NCI-H1048 (cell line): ENCODE data around the gene CCDC88C.

Source experiments
- DNase-seq: peaks from one replicate; lab custom pipeline; 2025; lab: John Stamatoyannopoulos, UW

The CCDC88C gene

GRCh38 chr14:91377700-91378652 lies 39.6 kb downstream of the CCDC88C start:
- no peak for DNase-seq

GRCh38 chr14:91376547-91377477 lies 40.8 kb downstream of the CCDC88C start:
- no peak for DNase-seq

DNA sequence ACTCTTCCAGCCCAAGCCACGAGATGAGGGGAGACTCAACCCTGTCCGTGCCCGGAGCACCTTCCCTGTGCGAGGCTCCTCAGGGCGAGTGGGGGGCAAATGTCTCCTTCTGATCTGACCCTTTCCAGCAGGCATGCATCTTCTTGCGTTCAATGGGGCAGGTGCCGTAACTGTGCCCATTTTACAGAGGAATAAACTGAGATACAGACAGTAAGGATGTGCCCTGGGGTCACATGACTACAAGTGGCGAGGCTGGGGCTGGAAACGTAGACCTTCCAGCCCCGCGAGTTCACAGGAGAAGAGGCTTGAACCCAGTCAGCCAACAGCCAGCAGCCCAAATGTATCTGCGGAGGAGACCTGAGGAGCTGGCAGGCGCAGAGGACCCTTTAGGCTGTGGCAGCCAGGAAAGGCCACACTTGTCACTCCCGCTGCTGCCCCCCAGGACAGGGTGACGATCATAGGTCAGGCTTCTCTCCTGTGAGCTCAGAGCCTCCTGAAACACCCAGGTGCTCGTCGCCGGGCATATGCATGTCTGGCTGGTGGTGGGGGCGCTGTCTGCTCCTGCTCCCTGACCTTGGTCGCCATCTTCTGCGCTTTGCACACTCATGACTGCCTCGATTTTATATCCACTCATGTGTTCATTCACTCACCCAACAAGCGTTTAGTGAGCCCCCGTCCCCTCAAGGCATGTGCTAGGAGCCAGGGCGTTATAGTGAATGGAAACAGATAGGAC lies 41.7 kb downstream of the CCDC88C start:
- DNase-seq = no peak

DNA sequence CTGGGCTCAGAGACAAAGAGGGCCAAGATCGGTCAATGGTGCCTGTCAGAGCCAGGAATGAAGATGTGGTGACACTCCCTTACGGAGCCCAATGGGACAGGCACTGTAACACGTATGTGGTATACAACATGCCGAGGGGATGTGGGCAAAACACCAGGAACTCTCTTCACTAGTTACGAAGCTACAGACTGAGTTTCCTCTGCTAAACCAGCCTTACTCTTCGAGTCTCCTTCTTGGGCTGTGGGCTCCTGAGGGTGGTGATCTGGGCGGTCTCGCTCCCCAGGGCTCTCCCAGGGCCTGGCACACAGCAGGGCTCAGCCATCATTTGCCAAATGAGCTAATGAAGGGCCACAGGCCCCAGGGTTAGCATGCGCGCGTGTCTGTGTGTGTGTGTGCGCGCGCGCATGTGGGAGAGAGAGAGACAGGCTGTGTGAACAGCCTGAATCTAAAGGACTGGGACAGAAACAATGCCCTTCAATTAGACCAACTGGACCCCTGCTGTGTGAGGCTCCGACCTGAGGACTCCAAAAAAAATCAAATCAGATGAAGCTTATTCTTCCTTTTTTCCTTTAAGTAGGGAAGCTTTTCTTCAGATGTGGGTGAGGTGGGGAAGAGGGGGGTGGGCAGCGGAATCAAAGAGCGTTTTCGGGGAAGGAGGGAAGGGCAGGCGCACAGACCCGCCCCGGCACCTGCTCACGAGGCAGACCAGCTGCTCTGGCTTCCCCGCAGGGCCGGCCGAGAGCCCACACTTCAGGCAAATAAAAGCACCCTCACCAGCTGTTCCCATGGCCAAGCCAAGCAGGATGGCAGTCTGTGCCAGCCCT lies 42.5 kb downstream of the CCDC88C start:
- no peak for DNase-seq

DNA sequence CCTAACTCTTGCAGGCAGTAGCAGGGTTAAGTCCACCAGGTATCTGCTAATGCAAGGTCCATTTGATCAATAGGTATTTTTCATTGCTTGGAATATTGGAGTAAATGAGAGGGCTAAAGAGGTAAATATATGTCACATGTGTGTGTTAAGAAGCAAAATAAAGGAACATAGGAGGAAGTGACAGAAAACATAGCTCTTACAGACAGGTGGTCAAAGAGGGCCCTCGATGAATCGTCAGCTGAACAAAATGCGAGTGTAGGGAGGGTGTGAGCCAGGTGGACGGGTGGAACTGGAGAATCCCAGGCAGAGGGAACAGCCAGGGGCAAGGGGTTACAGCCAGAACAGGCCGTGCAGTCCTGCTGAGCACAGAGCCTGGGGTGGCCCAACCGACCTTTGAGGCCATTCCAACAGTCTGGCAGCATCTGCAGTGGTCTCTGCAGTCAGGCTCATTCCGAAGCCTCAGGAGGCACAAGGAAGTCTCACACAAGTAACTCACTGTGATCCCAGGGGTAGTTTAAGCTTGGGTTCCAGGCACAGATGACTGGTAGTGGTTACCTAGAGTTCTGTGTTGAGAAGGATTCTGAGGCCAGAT lies 43.2 kb downstream of the CCDC88C start:
- no peak for DNase-seq

GRCh38 chr14:91373591-91374254 lies 43.9 kb downstream of the CCDC88C start:
- no peak for DNase-seq

DNA sequence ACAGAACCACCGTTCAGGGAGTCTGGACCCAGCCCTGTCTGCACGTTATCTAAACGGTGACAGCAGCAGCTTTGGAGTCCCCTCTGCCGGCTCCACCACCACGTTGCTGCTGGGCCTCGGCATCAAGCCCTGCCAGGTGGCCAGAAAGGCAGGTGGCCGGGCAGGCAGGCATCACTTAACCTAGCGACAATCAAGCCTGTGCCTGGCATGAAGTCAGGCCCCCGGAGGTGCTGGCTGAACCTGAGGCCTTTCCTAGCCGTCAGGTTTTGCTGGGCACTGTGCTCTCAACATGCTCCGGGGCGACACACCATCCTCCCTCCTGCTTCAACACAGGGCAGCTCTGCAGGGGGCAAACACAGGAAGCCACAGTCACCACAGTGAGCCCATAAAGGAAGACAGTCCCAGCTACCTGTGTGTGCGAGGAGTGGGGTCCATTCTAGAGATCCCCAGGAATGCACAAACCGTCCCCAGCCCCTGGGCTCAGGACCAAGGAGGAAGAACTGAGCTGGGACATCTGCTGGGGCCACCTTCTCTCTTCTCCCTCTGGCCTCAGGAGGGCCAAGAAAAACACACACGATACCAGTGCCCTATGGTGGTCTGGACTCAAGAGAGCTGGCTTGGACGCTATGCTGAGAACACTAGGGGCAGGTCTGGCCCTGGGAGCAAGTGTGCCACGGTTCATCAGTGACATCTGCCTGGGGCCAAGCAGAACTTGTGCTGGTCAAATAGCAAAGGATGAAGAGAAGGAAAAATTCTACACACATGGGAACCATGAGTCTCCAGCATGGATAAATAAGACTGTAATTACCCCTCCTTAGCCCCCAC lies 44.7 kb downstream of the CCDC88C start:
- DNase-seq = no peak

DNA sequence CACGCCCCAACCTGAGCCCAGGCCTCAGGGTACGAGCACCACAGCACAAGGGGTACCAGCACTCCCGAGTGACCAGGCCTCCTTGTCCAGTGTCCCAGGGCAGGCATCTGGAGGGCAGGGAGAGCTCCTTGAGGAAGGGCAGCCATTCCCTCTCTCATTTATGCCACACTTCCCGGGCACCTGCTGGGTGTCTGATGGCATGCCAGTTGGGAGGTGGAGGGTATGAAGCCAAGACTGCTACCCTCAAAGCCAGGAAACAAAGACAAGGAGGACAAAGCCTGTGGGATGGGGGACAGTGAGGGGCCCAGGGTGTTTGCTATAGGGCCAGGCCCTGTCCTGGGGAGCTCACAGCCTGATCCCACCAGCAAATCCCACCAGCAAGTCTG lies 45.6 kb downstream of the CCDC88C start:
- no peak for DNase-seq

- DNase-seq = no peak
Measured at GRCh38 chr14:91371011-91371989, 46.3 kb downstream of the CCDC88C start.

DNA sequence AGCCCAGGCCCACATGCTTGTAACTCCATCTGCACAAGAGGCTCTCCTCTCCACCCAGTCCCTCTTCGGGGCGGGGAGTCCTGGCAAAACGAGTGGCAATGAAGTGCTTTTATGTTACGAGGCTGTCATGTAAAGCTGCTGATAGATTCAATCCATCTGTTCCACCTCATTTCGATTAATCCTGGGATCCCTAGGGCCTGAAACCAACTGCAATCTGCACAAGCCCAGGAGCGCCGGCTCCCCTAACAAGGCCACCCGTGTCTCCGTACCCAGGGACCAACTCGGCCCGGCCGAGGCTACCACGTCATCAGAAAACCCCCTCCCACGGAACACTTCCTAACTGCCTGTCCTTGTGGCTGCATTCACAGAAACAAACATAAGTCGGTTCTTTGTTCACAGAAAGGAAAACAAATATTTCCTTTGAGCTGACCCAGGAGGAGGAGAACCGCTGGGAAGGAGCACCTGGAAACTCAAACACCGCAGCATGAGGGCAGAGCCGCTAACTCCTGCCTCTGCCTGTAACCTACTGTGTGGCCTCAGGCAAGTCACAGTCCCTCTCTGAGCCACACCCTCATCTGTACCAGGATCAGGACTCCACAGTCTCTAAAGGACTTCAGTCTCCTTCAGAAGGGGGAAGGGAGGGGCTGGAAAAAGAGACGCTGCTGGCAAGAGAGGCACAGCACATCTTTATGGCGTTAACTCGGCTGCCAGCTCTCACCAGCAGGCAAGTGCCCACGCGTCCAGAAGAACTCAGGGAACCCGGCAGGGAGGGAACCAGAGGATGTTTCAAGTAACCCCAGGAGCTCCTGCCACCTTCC lies 47.8 kb downstream of the CCDC88C start:
- no peak for DNase-seq

GRCh38 chr14:91368776-91369416 lies 48.7 kb downstream of the CCDC88C start:
- no peak for DNase-seq

DNA sequence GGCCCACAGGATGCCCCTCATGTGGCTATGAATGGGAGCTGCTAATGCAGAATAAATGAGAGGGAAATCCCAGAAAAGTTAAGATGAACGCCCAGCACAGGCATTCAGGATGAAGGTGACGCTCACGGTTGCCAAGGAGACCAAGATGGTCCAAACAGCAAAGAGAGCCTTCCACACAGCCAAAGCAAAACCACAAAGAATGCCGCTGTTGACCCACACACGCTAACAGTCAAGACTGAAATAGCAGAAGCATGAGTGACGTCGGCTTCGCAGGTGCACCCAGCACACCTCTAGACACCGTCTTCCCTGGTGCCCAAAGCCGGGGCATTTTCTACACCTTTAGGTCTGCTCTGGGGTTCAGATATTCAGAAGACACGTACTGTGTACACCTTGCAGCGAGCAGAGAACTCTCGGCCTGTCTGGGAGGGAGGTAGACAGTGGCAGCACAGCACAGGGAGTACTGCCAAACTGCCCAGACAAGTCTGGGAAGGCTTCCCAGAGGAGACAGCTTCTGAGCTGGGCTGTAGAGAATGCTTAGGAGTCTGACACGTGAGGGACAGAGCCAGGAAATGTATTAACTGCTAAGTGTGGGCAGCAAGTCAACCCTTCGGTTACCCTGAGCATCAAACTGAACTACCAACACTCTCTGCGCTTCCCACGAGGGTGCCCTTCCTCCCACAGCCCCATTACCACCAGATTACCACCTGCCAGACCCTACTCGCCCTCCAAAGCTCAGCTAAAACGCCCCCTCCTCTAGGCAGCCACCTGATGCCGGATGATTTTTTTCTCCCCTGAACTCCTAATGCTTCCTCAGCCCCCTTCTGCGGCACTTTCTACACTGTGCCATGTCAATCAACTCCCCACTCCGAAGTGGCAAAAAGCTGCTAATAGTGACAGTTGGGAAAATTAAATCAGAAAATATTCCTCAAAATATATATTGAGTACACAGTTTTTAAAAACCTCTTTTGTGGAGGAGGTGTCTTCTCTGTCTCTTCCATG lies 50.1 kb downstream of the CCDC88C start:
- DNase-seq = no peak

- DNase-seq = no peak
Measured at GRCh38 chr14:91366749-91367148, 50.9 kb downstream of the CCDC88C start.

DNA sequence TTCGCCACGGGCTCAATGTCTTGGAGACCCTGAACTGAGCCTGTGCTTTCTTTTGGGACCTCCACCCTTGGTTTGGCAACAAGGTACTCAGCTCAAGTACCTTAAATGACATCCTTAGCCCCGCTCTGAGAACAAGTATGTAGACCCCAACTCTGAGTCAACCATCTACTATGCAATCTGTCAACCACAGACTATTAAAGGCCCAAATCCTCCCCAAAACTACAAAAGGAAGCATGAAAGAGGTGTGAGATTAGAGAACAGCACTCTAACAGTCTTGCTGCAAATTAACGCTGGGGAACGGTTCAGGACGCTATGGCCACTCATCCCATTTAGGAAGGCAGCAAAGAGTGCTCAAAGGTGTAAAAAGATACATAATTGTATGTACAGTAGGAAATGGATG lies 52.1 kb downstream of the CCDC88C start:
- no peak for DNase-seq

DNA sequence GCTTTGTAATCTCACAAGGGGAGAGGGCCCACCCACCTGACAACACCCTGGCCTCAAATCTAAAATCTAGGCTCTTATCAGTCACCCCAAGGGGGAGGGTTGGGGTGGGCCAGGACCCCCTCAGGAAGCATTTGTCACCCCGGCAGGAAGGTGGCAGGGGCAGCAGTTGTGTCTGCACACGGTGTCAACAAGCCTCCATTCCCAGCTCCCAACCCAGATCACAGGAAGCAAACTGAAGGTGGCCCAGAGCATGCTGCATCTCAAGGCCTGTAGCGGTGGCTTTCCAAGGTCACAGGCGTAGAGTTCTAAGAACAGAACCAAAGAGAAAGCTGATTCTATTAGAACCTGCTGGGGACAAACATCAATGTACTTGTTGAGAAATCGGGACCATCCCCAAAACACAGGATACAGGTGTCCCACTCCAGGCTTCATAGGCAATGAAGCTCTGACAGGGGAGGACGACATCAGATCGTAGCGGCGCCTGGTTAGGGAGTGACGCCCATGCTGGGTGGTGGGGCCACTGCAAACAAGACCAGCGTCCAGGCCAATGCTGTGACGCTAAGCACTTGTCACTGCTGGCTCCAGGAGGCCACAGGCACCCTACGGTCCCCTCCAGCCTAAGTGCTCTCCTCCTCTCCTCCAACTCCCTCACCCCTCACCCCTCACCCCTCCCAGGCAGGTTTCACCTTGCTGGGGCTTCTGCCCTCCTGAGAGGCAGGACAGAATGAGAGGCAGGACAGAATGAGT lies 52.9 kb downstream of the CCDC88C start:
- no peak for DNase-seq
